Measurements from ENCODE around the gene FOXL1.

The FOXL1 gene

DNA sequence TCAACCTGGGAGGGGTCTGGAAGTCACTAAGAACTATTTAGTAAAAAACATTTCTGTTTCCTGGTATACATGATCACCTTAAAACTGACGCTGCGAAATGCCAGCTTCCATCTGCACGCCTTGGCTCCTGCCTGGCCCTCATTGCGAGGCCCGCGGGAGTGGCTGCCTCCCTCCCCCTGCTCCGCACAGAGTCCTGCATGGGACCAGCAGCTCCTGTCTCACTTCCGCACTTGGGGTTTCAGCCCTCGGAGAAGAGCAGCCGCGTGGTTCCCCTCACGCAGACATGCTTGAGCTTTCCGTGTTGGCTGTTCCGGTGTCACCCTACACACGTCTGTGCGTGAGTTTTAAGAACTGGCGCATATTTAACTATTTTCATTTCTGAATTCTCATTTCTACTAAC, 41.7 kb upstream of the FOXL1 start:
- Histone ChIP-seq H3K27me3 (replicated peaks; ENCODE audit: control insufficient read depth, insufficient read depth, low read length, poor library complexity, severe bottlenecking) (no peaks in the 10 kb centered on the region), H3K9me3 (ENCODE audit: control insufficient read depth, low read length) (no peaks in the 10 kb centered on the region), H3K4me1 (ENCODE audit: control insufficient read depth, insufficient read depth, low read length, poor library complexity, severe bottlenecking) (no peaks in the 10 kb centered on the region), H3K36me3 (ENCODE audit: control insufficient read depth, insufficient read depth, low read length) (peaks cover 48% of the 10 kb centered on the region), H3K4me3 (ENCODE audit: insufficient read depth, low read depth, low read length, poor library complexity, severe bottlenecking) (no peak overlapping the region), H3K27ac (ENCODE audit: insufficient read depth, low read length, poor library complexity, severe bottlenecking) (no peak overlapping the region)
- DNase-seq: no peak

GRCh38 chr16:86537486-86537885, 40.9 kb upstream of the FOXL1 start:
- H3K4me3 ChIP-seq (ENCODE audit: insufficient read depth, low read depth, low read length, poor library complexity, severe bottlenecking): no peak overlapping the region
- no peak for DNase-seq
- H3K27me3 ChIP-seq (replicated peaks; ENCODE audit: control insufficient read depth, insufficient read depth, low read length, poor library complexity, severe bottlenecking): no peaks in the 10 kb centered on the region
- no peaks in the 10 kb centered on the region for H3K9me3 ChIP-seq (ENCODE audit: control insufficient read depth, low read length)
- H3K36me3 ChIP-seq (ENCODE audit: control insufficient read depth, insufficient read depth, low read length): peaks cover 52% of the 10 kb centered on the region
- H3K27ac ChIP-seq (ENCODE audit: insufficient read depth, low read length, poor library complexity, severe bottlenecking): no peak overlapping the region
- no peaks in the 10 kb centered on the region for H3K4me1 ChIP-seq (ENCODE audit: control insufficient read depth, insufficient read depth, low read length, poor library complexity, severe bottlenecking)

- no peak overlapping the region for H3K27ac ChIP-seq (ENCODE audit: insufficient read depth, low read length, poor library complexity, severe bottlenecking)
- H3K27me3 ChIP-seq (replicated peaks; ENCODE audit: control insufficient read depth, insufficient read depth, low read length, poor library complexity, severe bottlenecking): no peaks in the 10 kb centered on the region
- H3K4me3 ChIP-seq (ENCODE audit: insufficient read depth, low read depth, low read length, poor library complexity, severe bottlenecking): no peak overlapping the region
- no peak for DNase-seq
- no peaks in the 10 kb centered on the region for H3K4me1 ChIP-seq (ENCODE audit: control insufficient read depth, insufficient read depth, low read length, poor library complexity, severe bottlenecking)
- H3K36me3 ChIP-seq (ENCODE audit: control insufficient read depth, insufficient read depth, low read length): peaks cover 52% of the 10 kb centered on the region
- no peaks in the 10 kb centered on the region for H3K9me3 ChIP-seq (ENCODE audit: control insufficient read depth, low read length)
Observed at GRCh38 chr16:86538196-86538780, 40.1 kb upstream of the FOXL1 start.

- Histone ChIP-seq H3K9me3 (ENCODE audit: control insufficient read depth, low read length) (no peaks in the 10 kb centered on the region), H3K4me3 (ENCODE audit: insufficient read depth, low read depth, low read length, poor library complexity, severe bottlenecking) (no peak overlapping the region), H3K27me3 (replicated peaks; ENCODE audit: control insufficient read depth, insufficient read depth, low read length, poor library complexity, severe bottlenecking) (no peaks in the 10 kb centered on the region), H3K4me1 (ENCODE audit: control insufficient read depth, insufficient read depth, low read length, poor library complexity, severe bottlenecking) (no peaks in the 10 kb centered on the region), H3K36me3 (ENCODE audit: control insufficient read depth, insufficient read depth, low read length) (peaks cover 61% of the 10 kb centered on the region), H3K27ac (ENCODE audit: insufficient read depth, low read length, poor library complexity, severe bottlenecking) (no peak overlapping the region)
- no peak for DNase-seq
Observed at GRCh38 chr16:86540894-86541293, 37.5 kb upstream of the FOXL1 start.

DNA sequence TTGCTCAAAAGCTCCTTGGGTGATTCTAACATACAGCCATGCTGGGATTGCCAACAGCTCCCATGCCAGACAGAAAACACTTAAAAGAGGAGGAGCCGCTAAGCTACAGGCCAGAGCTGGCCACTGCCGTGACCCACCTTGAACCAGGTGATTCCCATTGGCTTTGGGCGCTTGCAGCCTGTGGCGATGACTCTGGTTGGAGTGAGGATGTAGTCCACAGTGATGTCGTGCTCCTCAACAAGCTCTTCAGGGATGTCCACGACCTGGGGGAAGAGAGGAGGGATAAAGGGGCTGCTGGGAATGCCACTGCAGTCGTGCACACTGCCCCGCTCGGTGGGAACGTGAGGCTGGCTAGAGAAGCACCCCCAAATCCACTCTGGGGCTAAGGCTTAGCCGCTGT, 36.8 kb upstream of the FOXL1 start:
- peaks cover 64% of the 10 kb centered on the region for H3K36me3 ChIP-seq (ENCODE audit: control insufficient read depth, insufficient read depth, low read length)
- no peak for DNase-seq

GRCh38 chr16:86542756-86543750, 35.3 kb upstream of the FOXL1 start:
- Histone ChIP-seq H3K9me3 (ENCODE audit: control insufficient read depth, low read length) (no peaks in the 10 kb centered on the region), H3K36me3 (ENCODE audit: control insufficient read depth, insufficient read depth, low read length) (peaks cover 59% of the 10 kb centered on the region), H3K27me3 (replicated peaks; ENCODE audit: control insufficient read depth, insufficient read depth, low read length, poor library complexity, severe bottlenecking) (no peaks in the 10 kb centered on the region), H3K27ac (ENCODE audit: insufficient read depth, low read length, poor library complexity, severe bottlenecking) (no peak overlapping the region), H3K4me1 (ENCODE audit: control insufficient read depth, insufficient read depth, low read length, poor library complexity, severe bottlenecking) (no peaks in the 10 kb centered on the region), H3K4me3 (ENCODE audit: insufficient read depth, low read depth, low read length, poor library complexity, severe bottlenecking) (no peak overlapping the region)
- no peak for DNase-seq

More for the DNA sequence above, 36.8 kb upstream of the FOXL1 start:
- no peaks in the 10 kb centered on the region for H3K9me3 ChIP-seq (ENCODE audit: control insufficient read depth, low read length)
- no peaks in the 10 kb centered on the region for H3K4me1 ChIP-seq (ENCODE audit: control insufficient read depth, insufficient read depth, low read length, poor library complexity, severe bottlenecking)
- no peak overlapping the region for H3K27ac ChIP-seq (ENCODE audit: insufficient read depth, low read length, poor library complexity, severe bottlenecking)
- no peak overlapping the region for H3K4me3 ChIP-seq (ENCODE audit: insufficient read depth, low read depth, low read length, poor library complexity, severe bottlenecking)
- no peaks in the 10 kb centered on the region for H3K27me3 ChIP-seq (replicated peaks; ENCODE audit: control insufficient read depth, insufficient read depth, low read length, poor library complexity, severe bottlenecking)

- H3K4me3 ChIP-seq (ENCODE audit: insufficient read depth, low read depth, low read length, poor library complexity, severe bottlenecking): no peak overlapping the region
- H3K36me3 ChIP-seq (ENCODE audit: control insufficient read depth, insufficient read depth, low read length): peaks cover 36% of the 10 kb centered on the region
- no peak for DNase-seq
- no peaks in the 10 kb centered on the region for H3K9me3 ChIP-seq (ENCODE audit: control insufficient read depth, low read length)
- no peaks in the 10 kb centered on the region for H3K4me1 ChIP-seq (ENCODE audit: control insufficient read depth, insufficient read depth, low read length, poor library complexity, severe bottlenecking)
- no peak overlapping the region for H3K27ac ChIP-seq (ENCODE audit: insufficient read depth, low read length, poor library complexity, severe bottlenecking)
- H3K27me3 ChIP-seq (replicated peaks; ENCODE audit: control insufficient read depth, insufficient read depth, low read length, poor library complexity, severe bottlenecking): no peaks in the 10 kb centered on the region
Observed at GRCh38 chr16:86545481-86545880, 32.9 kb upstream of the FOXL1 start.

DNA sequence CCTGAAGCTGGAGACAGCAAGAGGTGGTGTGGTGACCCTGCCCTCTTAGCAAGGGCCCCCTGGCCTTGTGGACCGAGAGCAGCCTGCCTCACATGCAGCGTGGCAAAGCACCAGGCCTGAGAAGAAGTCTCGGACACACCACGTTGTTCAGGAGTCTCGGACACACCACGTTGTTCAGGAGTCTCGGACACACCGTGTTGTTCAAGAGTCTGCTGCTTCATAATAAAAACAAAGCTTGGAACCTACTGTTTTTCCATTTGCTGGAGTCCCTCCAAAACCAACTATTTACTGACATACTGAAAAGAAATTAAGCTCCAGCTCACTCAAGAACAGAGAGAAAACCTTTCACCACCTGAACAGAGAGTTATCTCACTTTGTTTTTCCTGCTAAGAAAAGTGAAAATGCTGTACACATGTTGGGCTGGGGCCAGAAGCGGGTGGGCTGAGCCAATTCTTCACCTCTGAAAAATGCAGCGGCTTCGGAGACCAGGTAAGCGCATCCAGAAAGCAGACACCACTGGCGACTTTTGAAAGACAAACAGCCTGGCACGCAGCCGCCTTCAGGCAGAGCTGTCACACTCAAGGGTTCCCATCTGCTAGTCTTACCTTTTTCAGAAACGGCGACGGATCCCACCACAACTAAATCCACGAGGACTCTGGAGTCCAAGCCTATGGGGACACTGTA, 32.3 kb upstream of the FOXL1 start:
- no peak for DNase-seq
- H3K36me3 ChIP-seq (ENCODE audit: control insufficient read depth, insufficient read depth, low read length): peaks cover 31% of the 10 kb centered on the region
- no peaks in the 10 kb centered on the region for H3K4me1 ChIP-seq (ENCODE audit: control insufficient read depth, insufficient read depth, low read length, poor library complexity, severe bottlenecking)
- H3K4me3 ChIP-seq (ENCODE audit: insufficient read depth, low read depth, low read length, poor library complexity, severe bottlenecking): no peak overlapping the region
- H3K9me3 ChIP-seq (ENCODE audit: control insufficient read depth, low read length): no peaks in the 10 kb centered on the region
- no peaks in the 10 kb centered on the region for H3K27me3 ChIP-seq (replicated peaks; ENCODE audit: control insufficient read depth, insufficient read depth, low read length, poor library complexity, severe bottlenecking)
- H3K27ac ChIP-seq (ENCODE audit: insufficient read depth, low read length, poor library complexity, severe bottlenecking): no peak overlapping the region

DNA sequence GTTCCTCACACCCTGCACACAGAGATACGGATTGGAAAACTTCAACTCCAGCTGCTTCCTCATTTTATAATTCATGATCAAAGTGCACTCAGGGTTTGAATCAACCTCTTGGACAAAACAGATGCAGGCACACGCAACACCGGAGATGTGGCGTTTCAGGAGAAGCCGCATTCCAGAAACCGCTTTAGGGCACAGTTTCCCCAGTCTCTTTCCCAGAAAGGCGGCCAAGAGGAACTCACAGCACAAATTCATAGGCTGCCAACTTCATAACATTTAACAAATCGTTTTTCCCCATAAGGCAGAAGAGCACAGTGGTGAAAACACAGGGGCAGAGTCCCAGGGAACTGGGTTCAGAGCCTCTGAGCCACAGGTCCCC, 31.7 kb upstream of the FOXL1 start:
- no peak for DNase-seq
- Histone ChIP-seq H3K27me3 (replicated peaks; ENCODE audit: control insufficient read depth, insufficient read depth, low read length, poor library complexity, severe bottlenecking) (no peaks in the 10 kb centered on the region), H3K9me3 (ENCODE audit: control insufficient read depth, low read length) (no peaks in the 10 kb centered on the region), H3K4me3 (ENCODE audit: insufficient read depth, low read depth, low read length, poor library complexity, severe bottlenecking) (no peak overlapping the region), H3K4me1 (ENCODE audit: control insufficient read depth, insufficient read depth, low read length, poor library complexity, severe bottlenecking) (no peaks in the 10 kb centered on the region), H3K36me3 (ENCODE audit: control insufficient read depth, insufficient read depth, low read length) (peaks cover 25% of the 10 kb centered on the region), H3K27ac (ENCODE audit: insufficient read depth, low read length, poor library complexity, severe bottlenecking) (no peak overlapping the region)

DNA sequence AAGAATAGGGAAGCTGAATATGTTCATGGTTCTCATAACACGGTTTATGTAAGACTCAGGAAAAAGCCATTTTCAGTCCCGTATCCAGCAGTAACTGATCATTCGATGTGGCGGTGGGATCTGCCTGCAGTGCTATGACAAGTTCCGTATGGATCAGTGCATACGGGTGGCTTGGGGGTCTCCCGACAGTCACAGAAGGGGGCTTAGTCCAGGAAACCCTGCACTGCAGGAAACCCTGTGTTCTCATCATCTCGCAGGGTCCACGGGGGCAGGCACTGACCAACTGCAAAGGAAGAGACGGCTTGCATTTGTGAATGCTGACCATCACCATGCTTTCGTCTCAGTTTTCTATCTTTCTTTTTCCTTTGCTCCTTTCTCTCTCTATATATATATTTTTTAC, 31.1 kb upstream of the FOXL1 start:
- Histone ChIP-seq H3K4me1 (ENCODE audit: control insufficient read depth, insufficient read depth, low read length, poor library complexity, severe bottlenecking) (no peaks in the 10 kb centered on the region), H3K36me3 (ENCODE audit: control insufficient read depth, insufficient read depth, low read length) (peaks cover 19% of the 10 kb centered on the region), H3K9me3 (ENCODE audit: control insufficient read depth, low read length) (no peaks in the 10 kb centered on the region), H3K27me3 (replicated peaks; ENCODE audit: control insufficient read depth, insufficient read depth, low read length, poor library complexity, severe bottlenecking) (no peaks in the 10 kb centered on the region), H3K27ac (ENCODE audit: insufficient read depth, low read length, poor library complexity, severe bottlenecking) (no peak overlapping the region), H3K4me3 (ENCODE audit: insufficient read depth, low read depth, low read length, poor library complexity, severe bottlenecking) (no peak overlapping the region)
- no peak for DNase-seq

All from effector memory CD4-positive, alpha-beta T cell (primary cell).